Stimulated activated naive CD8-positive, alpha-beta T cell treated with anti-CD3 and anti-CD28 coated beads, Interleukin-15, amount 100 ng/mL, for 72 hours (primary cell): ENCODE measurements around the gene MAGI1.

ENCODE experiments used
- ATAC-seq: fragments of 150-1000 bp; cut with Tn5 transposase; 2 replicates; pipeline ENCODE4 v1.10.0; 2021; ENCODE audit warnings: mild to moderate bottlenecking, moderate library complexity
- DNase-seq, 2 donors: peaks; one replicate each; pipeline ENCODE4 v3.0.0; 2021 to 2022
- H3K27ac Mint-ChIP-seq, 2 donors: one replicate each; pipeline ENCODE4 v1.8.0; 2022; ENCODE audit warnings: mild to moderate bottlenecking in 2 of 2, mixed read lengths in 2 of 2, moderate library complexity in 2 of 2
- H3K27me3 Mint-ChIP-seq: one replicate; pipeline ENCODE4 v1.8.0; 2022; ENCODE audit warnings: mixed read lengths
- H3K4me1 Mint-ChIP-seq: one replicate; pipeline ENCODE4 v1.8.0; 2022; ENCODE audit warnings: mild to moderate bottlenecking, mixed read lengths
- H3K4me3 Mint-ChIP-seq, 2 donors: one replicate each; pipeline ENCODE4 v1.8.0; 2022; ENCODE audit warnings: mild to moderate bottlenecking in 2 of 2, mixed read lengths in 2 of 2, moderate library complexity in 1 of 2
- H3K9me3 Mint-ChIP-seq, 2 donors: one replicate each; pipeline ENCODE4 v1.8.0; 2022; ENCODE audit warnings: mixed read lengths in 2 of 2

MAGI1 gene

GRCh38 chr3:65595222-65596028 lies 443.3 kb downstream of the MAGI1 start:
- Mint-ChIP-seq H3K4me1 (no peaks in the 10 kb centered on the region), H3K27me3 (peaks cover 38% of the 10 kb centered on the region), H3K4me3 (no peak overlapping the region), H3K27ac (no peak overlapping the region), H3K9me3 (no peaks in the 10 kb centered on the region)
- DNase-seq (no peak), ATAC-seq (no peak)

- Mint-ChIP-seq H3K27ac (no peak overlapping the region), H3K27me3 (peaks cover 37% of the 10 kb centered on the region), H3K9me3 (peaks cover 0 to 5% of the 10 kb centered on the region in 2 donors), H3K4me1 (no peaks in the 10 kb centered on the region), H3K4me3 (no peak overlapping the region)
- DNase-seq: no peak
- no peak for ATAC-seq
Observed at GRCh38 chr3:65593780-65594752, 444.7 kb downstream of the MAGI1 start.

- no peak overlapping the region for H3K4me3 Mint-ChIP-seq
- H3K27me3 Mint-ChIP-seq: peaks cover 9% of the 10 kb centered on the region
- no peak overlapping the region for H3K27ac Mint-ChIP-seq
- H3K9me3 Mint-ChIP-seq: peaks cover 0 to 5% of the 10 kb centered on the region in 2 donors
- H3K4me1 Mint-ChIP-seq: no peaks in the 10 kb centered on the region
- DNase-seq (no peak), ATAC-seq (no peak)
Observed at GRCh38 chr3:65591313-65591712, 447.4 kb downstream of the MAGI1 start.

DNA sequence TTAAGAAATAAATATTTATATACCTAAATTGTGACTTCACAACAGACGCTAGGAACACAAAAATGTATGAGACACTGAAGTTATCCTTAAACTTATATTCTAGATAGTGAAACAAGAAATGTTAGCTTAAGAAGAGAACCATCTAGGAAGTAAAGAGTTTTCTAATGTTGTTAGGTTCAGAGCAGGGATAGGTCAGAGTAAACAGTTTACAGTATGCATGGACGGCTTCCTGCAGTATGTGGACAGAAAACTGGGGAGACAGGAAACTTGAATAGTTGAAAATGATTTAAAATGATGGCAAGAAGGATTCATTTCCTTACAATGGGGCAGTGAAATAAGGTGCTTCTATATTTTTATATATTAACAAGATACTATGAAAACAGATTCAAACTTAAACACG lies 449.8 kb downstream of the MAGI1 start:
- H3K4me1 Mint-ChIP-seq: no peaks in the 10 kb centered on the region
- no peak overlapping the region for H3K4me3 Mint-ChIP-seq
- DNase-seq (no peak), ATAC-seq (no peak)
- no peak overlapping the region for H3K27ac Mint-ChIP-seq
- no peaks in the 10 kb centered on the region for H3K27me3 Mint-ChIP-seq
- peaks cover 0 to 5% of the 10 kb centered on the region in 2 donors for H3K9me3 Mint-ChIP-seq

- Mint-ChIP-seq H3K27me3 (no peaks in the 10 kb centered on the region), H3K27ac (no peak overlapping the region), H3K9me3 (peaks cover 0 to 5% of the 10 kb centered on the region in 2 donors), H3K4me3 (no peak overlapping the region), H3K4me1 (no peaks in the 10 kb centered on the region)
- no peak for ATAC-seq
- DNase-seq: no peak
Observed at GRCh38 chr3:65587650-65588439, 450.9 kb downstream of the MAGI1 start.

DNA sequence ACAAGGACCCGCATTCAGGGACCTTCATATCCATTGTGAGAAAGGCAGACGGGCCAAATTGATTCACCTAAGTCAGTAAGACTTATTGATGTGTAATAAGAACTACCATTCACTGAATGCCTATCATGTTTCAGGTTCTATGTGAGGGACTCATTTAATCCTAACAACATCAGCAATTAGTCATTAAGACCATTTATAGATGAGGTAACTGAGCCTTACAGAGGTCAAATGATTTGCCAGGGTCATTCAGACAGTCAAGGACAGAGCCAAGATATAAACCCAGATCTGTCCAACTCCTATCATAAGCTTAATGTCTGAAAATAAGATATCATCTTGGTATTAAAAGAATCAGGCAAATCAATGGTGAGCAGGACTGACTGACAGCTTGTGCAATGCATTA lies 453.8 kb downstream of the MAGI1 start:
- no peak for ATAC-seq
- DNase-seq: no peak
- Mint-ChIP-seq H3K27me3 (no peaks in the 10 kb centered on the region), H3K9me3 (peaks cover 2 to 7% of the 10 kb centered on the region in 2 donors), H3K27ac (no peak overlapping the region), H3K4me1 (no peaks in the 10 kb centered on the region), H3K4me3 (no peak overlapping the region)

- H3K9me3 Mint-ChIP-seq: peaks cover 0 to 7% of the 10 kb centered on the region in 2 donors
- H3K4me1 Mint-ChIP-seq: no peaks in the 10 kb centered on the region
- no peak overlapping the region for H3K27ac Mint-ChIP-seq
- no peak for DNase-seq
- no peaks in the 10 kb centered on the region for H3K27me3 Mint-ChIP-seq
- H3K4me3 Mint-ChIP-seq: no peak overlapping the region
- no peak for ATAC-seq
Observed at GRCh38 chr3:65584002-65584401, 454.7 kb downstream of the MAGI1 start.

- Mint-ChIP-seq H3K4me1 (no peaks in the 10 kb centered on the region), H3K9me3 (peaks cover 0 to 7% of the 10 kb centered on the region in 2 donors), H3K4me3 (no peak overlapping the region), H3K27ac (no peak overlapping the region), H3K27me3 (no peaks in the 10 kb centered on the region)
- DNase-seq (no peak), ATAC-seq (no peak)
Observed at GRCh38 chr3:65583188-65583587, 455.5 kb downstream of the MAGI1 start.

GRCh38 chr3:65582012-65582717 lies 456.6 kb downstream of the MAGI1 start:
- Mint-ChIP-seq H3K27ac (no peak overlapping the region), H3K9me3 (peaks cover 0 to 7% of the 10 kb centered on the region in 2 donors), H3K4me1 (no peaks in the 10 kb centered on the region), H3K27me3 (no peaks in the 10 kb centered on the region), H3K4me3 (no peak overlapping the region)
- ATAC-seq (no peak), DNase-seq (no peak)

- Mint-ChIP-seq H3K27ac (no peak overlapping the region), H3K4me1 (no peaks in the 10 kb centered on the region), H3K27me3 (no peaks in the 10 kb centered on the region), H3K9me3 (peaks cover 0 to 7% of the 10 kb centered on the region in 2 donors), H3K4me3 (no peak overlapping the region)
- no peak for ATAC-seq
- no peak for DNase-seq
Observed at GRCh38 chr3:65581313-65581712, 457.4 kb downstream of the MAGI1 start.

- DNase-seq (no peak), ATAC-seq (no peak)
- Mint-ChIP-seq H3K4me1 (no peaks in the 10 kb centered on the region), H3K27ac (no peak overlapping the region), H3K27me3 (no peaks in the 10 kb centered on the region), H3K9me3 (peaks cover 0 to 7% of the 10 kb centered on the region in 2 donors), H3K4me3 (no peak overlapping the region)
Observed at GRCh38 chr3:65578861-65579260, 459.9 kb downstream of the MAGI1 start.

DNA sequence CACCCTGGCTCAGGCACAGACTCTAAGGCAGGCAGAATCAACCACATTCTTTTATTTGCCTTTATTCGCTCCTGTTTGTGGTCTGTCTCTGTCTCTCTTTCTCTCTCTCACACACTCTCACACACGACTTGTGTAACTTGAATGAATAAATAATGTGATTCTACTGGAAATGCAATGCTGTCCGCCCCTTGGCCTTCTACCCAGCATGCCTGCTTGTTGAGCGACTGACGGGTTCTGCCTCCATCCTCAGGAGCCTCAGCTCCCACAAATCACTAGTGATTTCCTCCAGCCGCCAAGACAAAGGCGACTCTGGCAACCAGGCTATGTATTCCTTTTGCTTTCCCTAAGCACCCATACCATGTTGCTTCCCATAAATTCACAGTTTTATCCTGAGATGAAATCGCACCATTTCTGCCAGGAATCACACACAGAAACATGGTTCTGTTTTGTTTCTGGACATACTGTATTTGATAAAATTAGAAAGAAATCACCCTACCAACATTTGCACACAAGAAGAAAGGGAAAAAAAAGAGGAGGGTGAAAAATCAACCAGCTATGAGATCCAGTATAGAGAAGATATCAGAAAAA lies 460.8 kb downstream of the MAGI1 start:
- Mint-ChIP-seq H3K4me1 (no peaks in the 10 kb centered on the region), H3K27ac (no peak overlapping the region), H3K27me3 (no peaks in the 10 kb centered on the region), H3K9me3 (peaks cover 0 to 7% of the 10 kb centered on the region in 2 donors), H3K4me3 (no peak overlapping the region)
- ATAC-seq (no peak), DNase-seq (no peak)

GRCh38 chr3:65576966-65577365 lies 461.8 kb downstream of the MAGI1 start:
- DNase-seq: no peak
- H3K4me1 Mint-ChIP-seq: no peaks in the 10 kb centered on the region
- peaks cover 0 to 7% of the 10 kb centered on the region in 2 donors for H3K9me3 Mint-ChIP-seq
- ATAC-seq: no peak
- H3K27ac Mint-ChIP-seq: no peak overlapping the region
- no peak overlapping the region for H3K4me3 Mint-ChIP-seq
- H3K27me3 Mint-ChIP-seq: no peaks in the 10 kb centered on the region

GRCh38 chr3:65576228-65576627 lies 462.5 kb downstream of the MAGI1 start:
- H3K4me1 Mint-ChIP-seq: no peaks in the 10 kb centered on the region
- ATAC-seq (no peak), DNase-seq (no peak)
- H3K27ac Mint-ChIP-seq: no peak overlapping the region
- H3K27me3 Mint-ChIP-seq: no peaks in the 10 kb centered on the region
- peaks cover 0 to under 1% of the 10 kb centered on the region in 2 donors for H3K9me3 Mint-ChIP-seq
- H3K4me3 Mint-ChIP-seq: no peak overlapping the region
